OCI-M2 (cell line): ENCODE measurements around the gene DDB1.

Experiments
- DNase-seq: peaks from one replicate; lab custom pipeline; 2025; ENCODE audit not compliant: unreplicated experiment; lab: John Stamatoyannopoulos, UW

The DDB1 gene

GRCh38 chr11:61357233-61357893 is 24.5 kb upstream of the DDB1 start:
- no peak for DNase-seq

- no peak for DNase-seq
These were observed 23.8 kb upstream of the DDB1 start for GRCh38 chr11:61356706-61357105.

- no peak for DNase-seq
These were observed 21.3 kb upstream of the DDB1 start for GRCh38 chr11:61354208-61354607.

- no peak for DNase-seq
These were observed 20.5 kb upstream of the DDB1 start for GRCh38 chr11:61353131-61354067.

- DNase-seq: no peak
These were observed 19.1 kb upstream of the DDB1 start for GRCh38 chr11:61352038-61352437.

GRCh38 chr11:61350803-61351202 is 17.9 kb upstream of the DDB1 start:
- no peak for DNase-seq

GRCh38 chr11:61350336-61350735 is 17.4 kb upstream of the DDB1 start:
- DNase-seq: no peak

- DNase-seq: no peak
These were observed 17.0 kb upstream of the DDB1 start for GRCh38 chr11:61349916-61350315.

GRCh38 chr11:61349189-61349751 is 16.4 kb upstream of the DDB1 start:
- no peak for DNase-seq

GRCh38 chr11:61347916-61348461 is 15.1 kb upstream of the DDB1 start:
- no peak for DNase-seq

GRCh38 chr11:61345954-61346843 is 13.3 kb upstream of the DDB1 start:
- no peak for DNase-seq

- DNase-seq: no peak
These were observed 12.3 kb upstream of the DDB1 start for GRCh38 chr11:61345170-61345610.

GRCh38 chr11:61343792-61344745 is 11.2 kb upstream of the DDB1 start:
- no peak for DNase-seq

- no peak for DNase-seq
These were observed 9.4 kb upstream of the DDB1 start for GRCh38 chr11:61342207-61342803.

GRCh38 chr11:61341706-61342105 is 8.8 kb upstream of the DDB1 start:
- no peak for DNase-seq

GRCh38 chr11:61340979-61341378 is 8.1 kb upstream of the DDB1 start:
- DNase-seq: no peak

GRCh38 chr11:61339490-61339878 is 6.6 kb upstream of the DDB1 start:
- DNase-seq: no peak

- DNase-seq: no peak
These were observed 6.0 kb upstream of the DDB1 start for GRCh38 chr11:61338783-61339489.
